Muscle layer of colon (tissue), 2 donors: ENCODE data around the gene ALS2.

Experiments used
- H3K27ac ChIP-seq: one replicate; pipeline ENCODE4 v1.7.0; 2013; ENCODE audit warnings: low read depth, mild to moderate bottlenecking, low read length, moderate library complexity
- H3K27me3 ChIP-seq, 2 donors: one replicate each; pipeline ENCODE4 v1.7.0; 2013; ENCODE audit warnings: low read length in 2 of 2, mild to moderate bottlenecking in 2 of 2; ENCODE audit not compliant: insufficient read depth in 2 of 2, control insufficient read depth in 1 of 2
- H3K36me3 ChIP-seq: one replicate; pipeline ENCODE4 v1.7.0; 2013; ENCODE audit warnings: mild to moderate bottlenecking, low read length; ENCODE audit not compliant: insufficient read depth
- H3K4me1 ChIP-seq: one replicate; pipeline ENCODE4 v1.7.0; 2013; ENCODE audit warnings: mild to moderate bottlenecking, low read length; ENCODE audit not compliant: insufficient read depth
- H3K4me3 ChIP-seq, 2 donors: one replicate each; pipeline ENCODE4 v1.7.0; 2013; ENCODE audit warnings: low read length in 2 of 2, low read depth in 1 of 2, mild to moderate bottlenecking in 1 of 2, moderate library complexity in 1 of 2
- H3K9ac ChIP-seq: one replicate; pipeline ENCODE4 v1.7.0; 2013; ENCODE audit warnings: low read length
- H3K9me3 ChIP-seq: one replicate; pipeline ENCODE4 v1.7.0; 2013; ENCODE audit warnings: mild to moderate bottlenecking, low read length
- donor health status: abdominal sarcoma.
- donor health status: Adenocarcinoma of cecum.

The ALS2 gene

GRCh38 chr2:201668402-201668910 lies 112.3 kb downstream of the ALS2 start:
- Histone ChIP-seq H3K9ac (no peak overlapping the region), H3K4me3 (no peak overlapping the region), H3K4me1 (no peaks in the 10 kb centered on the region), H3K36me3 (no peaks in the 10 kb centered on the region), H3K27ac (no peak overlapping the region), H3K9me3 (no peaks in the 10 kb centered on the region), H3K27me3 (no peaks in the 10 kb centered on the region)

- H3K4me3 ChIP-seq = no peak overlapping the region
- no peaks in the 10 kb centered on the region for H3K9me3 ChIP-seq
- no peaks in the 10 kb centered on the region for H3K4me1 ChIP-seq
- H3K27ac ChIP-seq = no peak overlapping the region
- no peaks in the 10 kb centered on the region for H3K27me3 ChIP-seq
- no peaks in the 10 kb centered on the region for H3K36me3 ChIP-seq
- H3K9ac ChIP-seq = no peak overlapping the region
These were observed 116.4 kb downstream of the ALS2 start for GRCh38 chr2:201664334-201664733.

- Histone ChIP-seq H3K4me3 (no peak overlapping the region), H3K36me3 (no peaks in the 10 kb centered on the region), H3K4me1 (no peaks in the 10 kb centered on the region), H3K27ac (no peak overlapping the region), H3K9me3 (no peaks in the 10 kb centered on the region), H3K27me3 (no peaks in the 10 kb centered on the region), H3K9ac (no peak overlapping the region)
These were observed 119.4 kb downstream of the ALS2 start for GRCh38 chr2:201661366-201661765.

GRCh38 chr2:201660293-201660895 lies 120.3 kb downstream of the ALS2 start:
- H3K4me1 ChIP-seq = no peaks in the 10 kb centered on the region
- no peak overlapping the region for H3K4me3 ChIP-seq
- no peak overlapping the region for H3K27ac ChIP-seq
- no peak overlapping the region for H3K9ac ChIP-seq
- H3K36me3 ChIP-seq = no peaks in the 10 kb centered on the region
- H3K9me3 ChIP-seq = no peaks in the 10 kb centered on the region
- H3K27me3 ChIP-seq = no peaks in the 10 kb centered on the region

GRCh38 chr2:201656740-201657139 lies 124.0 kb downstream of the ALS2 start:
- Histone ChIP-seq H3K9ac (no peak overlapping the region), H3K4me3 (no peak overlapping the region), H3K27ac (no peak overlapping the region), H3K9me3 (no peaks in the 10 kb centered on the region), H3K36me3 (no peaks in the 10 kb centered on the region), H3K27me3 (no peaks in the 10 kb centered on the region), H3K4me1 (no peaks in the 10 kb centered on the region)

GRCh38 chr2:201656102-201656501 lies 124.6 kb downstream of the ALS2 start:
- Histone ChIP-seq H3K27me3 (no peaks in the 10 kb centered on the region), H3K36me3 (no peaks in the 10 kb centered on the region), H3K4me3 (no peak overlapping the region), H3K27ac (no peak overlapping the region), H3K4me1 (no peaks in the 10 kb centered on the region), H3K9me3 (no peaks in the 10 kb centered on the region), H3K9ac (no peak overlapping the region)

GRCh38 chr2:201654616-201655384 lies 125.9 kb downstream of the ALS2 start:
- Histone ChIP-seq H3K9ac (no peak overlapping the region), H3K27me3 (no peaks in the 10 kb centered on the region), H3K9me3 (no peaks in the 10 kb centered on the region), H3K4me3 (no peak overlapping the region), H3K27ac (no peak overlapping the region), H3K36me3 (no peaks in the 10 kb centered on the region), H3K4me1 (no peaks in the 10 kb centered on the region)

GRCh38 chr2:201653221-201653620 lies 127.5 kb downstream of the ALS2 start:
- Histone ChIP-seq H3K4me1 (no peaks in the 10 kb centered on the region), H3K27ac (no peak overlapping the region), H3K9ac (no peak overlapping the region), H3K9me3 (no peaks in the 10 kb centered on the region), H3K36me3 (no peaks in the 10 kb centered on the region), H3K27me3 (no peaks in the 10 kb centered on the region), H3K4me3 (no peak overlapping the region)
